ENCODE data around the gene ECM1.

The ECM1 gene

DNA sequence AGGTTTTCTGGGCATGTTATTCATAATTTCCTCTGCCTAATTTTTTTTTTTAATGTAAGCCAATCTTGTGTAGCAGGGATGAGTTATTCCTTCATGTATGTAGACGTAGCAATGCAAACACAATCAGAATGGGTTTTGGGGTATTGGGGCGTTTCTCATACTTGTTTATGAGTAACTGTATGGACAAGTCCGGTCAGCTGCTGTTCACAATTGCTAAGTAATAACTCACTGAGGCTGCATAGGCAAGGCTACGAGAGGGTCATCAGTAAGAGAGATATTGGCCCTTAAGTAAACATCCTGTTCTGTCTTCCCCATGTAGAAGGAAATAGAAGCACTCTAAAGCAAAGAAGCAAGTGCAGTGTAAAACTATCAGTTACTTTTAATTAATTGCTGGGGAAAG is 30.2 kb upstream of the ECM1 start:
- no peak for TF ChIP-seq EZH2phosphoT487 (IDR thresholded peaks at IDR 0.05; ENCODE audit: borderline replicate concordance)
- TF ChIP-seq, protein P1, sequence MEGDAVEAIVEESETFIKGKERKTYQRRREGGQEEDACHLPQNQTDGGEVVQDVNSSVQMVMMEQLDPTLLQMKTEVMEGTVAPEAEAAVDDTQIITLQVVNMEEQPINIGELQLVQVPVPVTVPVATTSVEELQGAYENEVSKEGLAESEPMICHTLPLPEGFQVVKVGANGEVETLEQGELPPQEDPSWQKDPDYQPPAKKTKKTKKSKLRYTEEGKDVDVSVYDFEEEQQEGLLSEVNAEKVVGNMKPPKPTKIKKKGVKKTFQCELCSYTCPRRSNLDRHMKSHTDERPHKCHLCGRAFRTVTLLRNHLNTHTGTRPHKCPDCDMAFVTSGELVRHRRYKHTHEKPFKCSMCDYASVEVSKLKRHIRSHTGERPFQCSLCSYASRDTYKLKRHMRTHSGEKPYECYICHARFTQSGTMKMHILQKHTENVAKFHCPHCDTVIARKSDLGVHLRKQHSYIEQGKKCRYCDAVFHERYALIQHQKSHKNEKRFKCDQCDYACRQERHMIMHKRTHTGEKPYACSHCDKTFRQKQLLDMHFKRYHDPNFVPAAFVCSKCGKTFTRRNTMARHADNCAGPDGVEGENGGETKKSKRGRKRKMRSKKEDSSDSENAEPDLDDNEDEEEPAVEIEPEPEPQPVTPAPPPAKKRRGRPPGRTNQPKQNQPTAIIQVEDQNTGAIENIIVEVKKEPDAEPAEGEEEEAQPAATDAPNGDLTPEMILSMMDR (conservative IDR thresholded peaks at IDR 0.05; ENCODE audit: low read length), result no peak
- Histone ChIP-seq H3K27me3 (ENCODE audit: insufficient read depth, low read length, poor library complexity, severe bottlenecking) (no peaks in the 10 kb centered on the region), H4K20me1 (ENCODE audit: insufficient read depth, low read length, poor library complexity, severe bottlenecking) (no peaks in the 10 kb centered on the region), H3K4me2 (ENCODE audit: low read depth, low read length, poor library complexity, severe bottlenecking) (no peak overlapping the region), H3K4me3 (ENCODE audit: low read length, poor library complexity, severe bottlenecking) (no peak overlapping the region), H3K79me2 (ENCODE audit: insufficient read depth, low read length) (no peaks in the 10 kb centered on the region), H3K9me2 (replicated peaks; ENCODE audit: low read depth, low read length) (no peaks in the 10 kb centered on the region), H2AFZ (ENCODE audit: low read length) (no peak overlapping the region), H3K36me3 (ENCODE audit: insufficient read depth, low read length) (peaks cover 15% of the 10 kb centered on the region; the same call in 1 of the 2 replicates), H3K9ac (ENCODE audit: low read depth, low read length, poor library complexity, severe bottlenecking) (no peak overlapping the region), H3K9me3 (ENCODE audit: insufficient read depth, low read depth, low read length) (no peaks in the 10 kb centered on the region), H3F3A (ENCODE audit: low read depth) (no peaks in the 10 kb centered on the region; the same call in 1 of the 2 replicates), H3K4me1 (ENCODE audit: insufficient read depth, low read length, poor library complexity, severe bottlenecking) (no peaks in the 10 kb centered on the region)

DNA sequence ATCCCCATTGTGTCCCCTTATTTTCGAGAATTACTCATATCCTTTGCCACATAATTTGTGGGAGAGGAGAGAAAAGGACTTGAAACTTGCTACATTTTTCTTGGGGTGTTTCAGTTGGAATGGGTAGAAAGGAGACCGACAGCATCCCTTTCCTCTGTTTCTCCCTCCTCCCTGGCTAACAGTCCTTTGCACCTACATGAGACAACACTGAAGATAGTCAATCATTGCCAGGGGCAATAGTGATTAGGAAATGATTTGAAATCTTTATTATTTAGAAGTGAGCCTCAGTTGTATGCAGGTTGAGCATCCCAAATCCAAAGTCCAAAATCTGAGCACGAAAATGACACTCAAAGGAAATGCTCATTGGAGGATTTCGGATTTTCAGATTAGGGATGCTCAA is 28.5 kb upstream of the ECM1 start:
- no peaks in the 10 kb centered on the region for H3K79me2 ChIP-seq (ENCODE audit: insufficient read depth, low read length)
- H3K9me2 ChIP-seq (replicated peaks; ENCODE audit: low read depth, low read length), result no peaks in the 10 kb centered on the region
- H3F3A ChIP-seq (ENCODE audit: low read depth), result no peaks in the 10 kb centered on the region; the same call in 1 of the 2 replicates
- no peak overlapping the region for H3K9ac ChIP-seq (ENCODE audit: low read depth, low read length, poor library complexity, severe bottlenecking)
- H4K20me1 ChIP-seq (ENCODE audit: insufficient read depth, low read length, poor library complexity, severe bottlenecking), result no peaks in the 10 kb centered on the region
- peaks cover under 1% of the 10 kb centered on the region; the same call in 1 of the 2 replicates for H3K36me3 ChIP-seq (ENCODE audit: insufficient read depth, low read length)
- TF ChIP-seq, protein P1 (conservative IDR thresholded peaks at IDR 0.05; ENCODE audit: low read length), result no peak
- TF ChIP-seq EZH2phosphoT487 (IDR thresholded peaks at IDR 0.05; ENCODE audit: borderline replicate concordance), result no peak
- no peak overlapping the region for H2AFZ ChIP-seq (ENCODE audit: low read length)
- H3K27me3 ChIP-seq (ENCODE audit: insufficient read depth, low read length, poor library complexity, severe bottlenecking), result no peaks in the 10 kb centered on the region
- H3K9me3 ChIP-seq (ENCODE audit: insufficient read depth, low read depth, low read length), result no peaks in the 10 kb centered on the region
- H3K4me3 ChIP-seq (ENCODE audit: low read length, poor library complexity, severe bottlenecking), result no peak overlapping the region
- no peak overlapping the region for H3K4me2 ChIP-seq (ENCODE audit: low read depth, low read length, poor library complexity, severe bottlenecking)
- H3K4me1 ChIP-seq (ENCODE audit: insufficient read depth, low read length, poor library complexity, severe bottlenecking), result no peaks in the 10 kb centered on the region

DNA sequence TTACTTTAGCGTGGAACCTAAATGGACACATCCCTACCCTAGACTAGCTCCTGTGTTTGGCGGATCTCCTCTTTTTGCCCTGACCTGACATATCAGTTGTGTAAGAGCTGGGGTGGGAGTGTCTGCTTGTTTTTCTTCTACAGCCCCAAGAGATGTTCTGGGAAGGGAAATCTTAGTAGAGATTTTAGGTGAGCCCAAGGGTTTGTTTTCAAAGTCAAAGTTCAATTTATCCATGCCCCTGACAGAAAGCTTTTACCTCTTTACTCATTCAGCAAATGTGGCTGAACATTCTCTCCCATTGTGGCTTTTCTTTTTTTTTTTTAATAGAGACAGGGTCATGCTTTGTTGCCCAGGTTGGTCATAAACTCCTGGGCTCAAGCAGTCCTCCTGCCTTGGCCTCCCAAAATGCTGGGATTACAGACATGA is 28.0 kb upstream of the ECM1 start:
- Histone ChIP-seq H3K79me2 (ENCODE audit: insufficient read depth, low read length) (no peaks in the 10 kb centered on the region), H3K27me3 (ENCODE audit: insufficient read depth, low read length, poor library complexity, severe bottlenecking) (no peaks in the 10 kb centered on the region), H3F3A (ENCODE audit: low read depth) (no peaks in the 10 kb centered on the region; the same call in 1 of the 2 replicates), H3K4me1 (ENCODE audit: insufficient read depth, low read length, poor library complexity, severe bottlenecking) (no peaks in the 10 kb centered on the region), H3K9me2 (replicated peaks; ENCODE audit: low read depth, low read length) (no peaks in the 10 kb centered on the region), H3K9me3 (ENCODE audit: insufficient read depth, low read depth, low read length) (no peaks in the 10 kb centered on the region), H4K20me1 (ENCODE audit: insufficient read depth, low read length, poor library complexity, severe bottlenecking) (no peaks in the 10 kb centered on the region), H3K4me3 (ENCODE audit: low read length, poor library complexity, severe bottlenecking) (no peak overlapping the region), H3K36me3 (ENCODE audit: insufficient read depth, low read length) (no peaks in the 10 kb centered on the region), H3K9ac (ENCODE audit: low read depth, low read length, poor library complexity, severe bottlenecking) (no peak overlapping the region), H3K4me2 (ENCODE audit: low read depth, low read length, poor library complexity, severe bottlenecking) (no peak overlapping the region), H2AFZ (ENCODE audit: low read length) (no peak overlapping the region)
- TF ChIP-seq, protein P1 (conservative IDR thresholded peaks at IDR 0.05; ENCODE audit: low read length), result no peak
- no peak for TF ChIP-seq EZH2phosphoT487 (IDR thresholded peaks at IDR 0.05; ENCODE audit: borderline replicate concordance)
